GM18861 (cell line): ENCODE measurements around the gene PRAMEF18.
"Not testable (repeated sequence)": the region's sequence is repeated elsewhere in the genome, so short reads cannot be mapped to it uniquely, and the experiment has no call there.

Experiments
- ATAC-seq: cut with Tn5 transposase; IDR thresholded peaks from one replicate; pipeline ENCODE4 v1.9.1; 2021; ENCODE audit not compliant: unreplicated experiment

PRAMEF18 gene, protein sequence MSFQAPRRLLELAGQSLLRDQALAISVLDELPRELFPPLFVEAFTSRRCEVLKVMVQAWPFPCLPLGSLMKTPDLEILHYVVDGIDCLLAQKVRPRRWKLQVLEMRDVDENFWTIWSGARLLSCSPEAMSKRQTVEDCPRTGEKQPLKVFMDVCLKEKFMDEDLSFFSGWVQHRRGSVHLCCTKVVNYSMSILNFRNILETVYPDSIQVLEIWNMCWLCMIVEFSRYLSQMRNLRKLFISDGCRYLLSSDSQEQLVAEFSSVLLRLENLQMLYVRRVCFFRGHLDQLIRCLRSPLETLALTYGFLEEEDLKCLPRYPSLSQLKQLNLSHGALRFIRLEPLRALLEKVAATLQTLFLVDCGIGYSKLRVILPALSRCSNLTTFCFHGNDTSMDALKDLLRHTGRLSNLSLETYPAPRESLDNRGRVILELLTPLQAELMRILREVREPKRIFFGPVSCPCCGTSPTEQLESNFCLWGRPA

DNA sequence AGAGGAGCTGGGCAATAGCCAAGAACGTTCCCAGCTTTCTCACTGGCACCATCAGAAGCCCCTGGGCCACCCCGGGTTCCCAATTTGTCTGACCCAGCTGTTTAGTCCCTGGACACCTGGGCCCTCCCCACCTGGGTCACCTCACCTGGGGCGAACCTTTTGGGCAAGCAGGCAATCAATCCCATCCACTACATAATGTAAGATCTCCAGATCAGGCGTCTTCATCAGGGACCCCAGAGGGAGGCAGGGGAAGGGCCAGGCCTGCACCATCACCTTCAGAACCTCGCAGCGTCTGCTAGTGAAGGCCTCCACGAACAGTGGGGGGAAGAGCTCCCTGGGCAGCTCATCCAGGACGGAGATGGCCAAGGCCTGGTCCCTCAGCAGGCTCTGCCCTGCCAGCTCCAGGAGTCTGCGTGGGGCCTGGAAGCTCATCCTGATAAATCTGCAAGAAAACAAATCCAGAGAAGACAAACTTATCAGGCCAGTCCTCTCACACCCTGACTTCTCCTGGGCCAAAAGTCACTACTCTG lies at the start of gene PRAMEF18:
TSS of gene PRAMEF18 (minus strand) at position 480 of the 530 bp plus-strand sequence. CDS start at position 432, 48 bp downstream.
- not testable (repeated sequence) for ATAC-seq

DNA sequence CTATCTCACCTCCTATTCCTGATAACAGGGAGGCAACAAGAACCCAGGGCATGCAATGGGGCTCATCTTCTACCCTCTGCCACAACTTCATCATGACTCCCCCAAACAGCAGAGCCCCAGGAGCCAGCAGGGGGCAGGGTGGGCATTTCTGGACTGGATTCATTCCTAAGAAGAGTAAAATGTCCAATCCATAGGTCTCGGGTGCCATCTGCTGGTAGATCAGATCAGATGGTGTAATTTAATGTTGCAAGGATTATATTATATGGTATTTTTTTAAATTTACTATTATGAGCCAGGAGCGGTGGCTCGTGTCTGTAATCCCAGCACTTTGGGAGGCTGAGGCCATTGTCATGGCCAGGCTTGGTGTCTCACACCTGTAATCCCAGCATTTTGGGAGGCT lies 39.2 kb upstream of the PRAMEF18 start:
- not testable (repeated sequence) for ATAC-seq

DNA sequence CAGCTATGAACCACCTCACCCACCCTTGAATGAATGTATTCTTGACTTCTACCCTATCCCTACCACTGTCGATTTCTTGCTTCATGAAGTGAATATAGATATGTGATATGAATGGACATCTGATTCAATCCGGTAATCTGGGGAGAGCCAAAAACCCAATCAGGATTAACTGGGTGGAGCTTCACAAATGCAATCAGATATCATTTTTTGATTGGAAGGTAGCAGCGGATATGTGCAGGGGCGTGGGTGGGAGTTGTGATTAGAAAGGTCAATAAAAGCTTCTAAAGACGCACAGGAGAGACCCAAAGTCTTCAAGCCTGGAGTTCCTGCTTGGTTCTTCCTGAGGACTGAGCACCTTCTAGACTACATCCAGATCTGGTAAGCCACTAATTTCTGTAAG lies 27.9 kb upstream of the PRAMEF18 start, which contains the start of gene PRAMEF5:
TSS of gene PRAMEF5 (plus strand) at position 301 of the 400 bp plus-strand sequence. CDS start 5,071 bp downstream, outside the sequence.
- not testable (repeated sequence) for ATAC-seq

DNA sequence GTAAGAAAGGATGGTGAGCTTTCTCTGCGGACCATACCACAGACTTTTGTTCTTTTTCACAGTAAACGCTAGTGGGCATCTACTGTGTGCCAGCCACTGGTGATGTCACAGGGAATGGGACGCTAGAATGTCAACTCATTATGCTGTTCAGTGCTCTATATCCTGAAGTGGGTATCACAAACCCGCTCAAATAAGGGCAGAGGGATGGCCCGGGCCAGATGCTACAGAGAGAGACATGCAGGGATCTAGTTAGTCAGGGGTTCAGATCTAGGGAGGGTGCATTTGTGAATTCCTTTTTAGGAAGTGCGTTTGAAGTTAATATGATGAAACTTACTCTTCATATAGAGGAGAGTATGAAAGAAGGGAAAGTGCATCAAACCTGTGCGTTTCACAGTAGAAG lies 21.2 kb upstream of the PRAMEF18 start:
- not testable (repeated sequence) for ATAC-seq

DNA sequence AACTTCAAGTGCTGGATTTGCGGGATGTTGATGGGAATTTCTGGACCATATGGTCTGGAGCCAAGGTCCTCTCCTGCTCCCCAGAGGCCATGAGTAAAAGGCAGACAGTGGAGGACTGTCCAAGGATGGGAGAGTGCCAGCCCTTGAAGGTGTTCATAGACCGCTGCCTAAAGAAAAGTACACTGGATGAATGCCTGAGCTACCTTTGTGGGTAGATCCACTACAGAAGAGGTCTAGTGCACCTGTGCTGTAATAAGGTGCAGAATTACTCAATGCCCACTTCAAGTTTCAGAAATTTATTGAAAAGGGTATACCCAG lies 20.6 kb upstream of the PRAMEF18 start:
- not testable (repeated sequence) for ATAC-seq

DNA sequence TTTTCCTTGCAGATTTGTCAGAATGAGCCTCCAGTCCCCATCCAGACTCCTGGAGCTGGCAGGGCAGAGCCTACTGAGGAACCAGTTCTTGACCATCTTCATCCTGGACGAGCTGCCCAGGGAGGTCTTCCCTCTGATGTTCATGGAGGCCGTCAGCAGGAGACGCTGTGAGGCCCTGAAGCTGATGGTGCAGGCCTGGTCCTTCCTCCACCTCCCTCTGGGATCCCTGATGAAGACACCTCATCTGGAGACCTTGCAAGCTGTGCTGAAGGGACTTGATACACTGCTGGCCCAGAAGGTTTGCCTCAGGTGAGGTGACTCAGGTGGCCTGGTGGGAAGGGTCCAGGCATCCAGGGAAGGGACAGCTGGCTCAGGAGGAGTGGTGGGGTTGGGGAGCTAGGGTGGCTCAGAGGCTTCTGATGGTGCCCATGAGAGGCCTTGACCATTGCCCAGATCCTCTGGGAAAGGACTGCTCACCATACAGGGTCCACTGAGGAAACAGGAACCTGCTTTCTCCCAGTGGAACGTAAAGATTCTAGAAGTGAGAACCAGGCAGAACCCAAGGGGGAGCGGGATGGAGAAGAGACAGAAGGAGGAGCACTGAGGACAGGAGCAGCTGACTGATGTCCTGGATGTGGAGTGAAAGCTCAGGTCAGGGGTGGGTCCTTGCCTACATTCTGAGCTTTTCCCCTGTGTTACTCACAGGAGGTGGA lies 20.0 kb upstream of the PRAMEF18 start:
- ATAC-seq = not testable (repeated sequence)

DNA sequence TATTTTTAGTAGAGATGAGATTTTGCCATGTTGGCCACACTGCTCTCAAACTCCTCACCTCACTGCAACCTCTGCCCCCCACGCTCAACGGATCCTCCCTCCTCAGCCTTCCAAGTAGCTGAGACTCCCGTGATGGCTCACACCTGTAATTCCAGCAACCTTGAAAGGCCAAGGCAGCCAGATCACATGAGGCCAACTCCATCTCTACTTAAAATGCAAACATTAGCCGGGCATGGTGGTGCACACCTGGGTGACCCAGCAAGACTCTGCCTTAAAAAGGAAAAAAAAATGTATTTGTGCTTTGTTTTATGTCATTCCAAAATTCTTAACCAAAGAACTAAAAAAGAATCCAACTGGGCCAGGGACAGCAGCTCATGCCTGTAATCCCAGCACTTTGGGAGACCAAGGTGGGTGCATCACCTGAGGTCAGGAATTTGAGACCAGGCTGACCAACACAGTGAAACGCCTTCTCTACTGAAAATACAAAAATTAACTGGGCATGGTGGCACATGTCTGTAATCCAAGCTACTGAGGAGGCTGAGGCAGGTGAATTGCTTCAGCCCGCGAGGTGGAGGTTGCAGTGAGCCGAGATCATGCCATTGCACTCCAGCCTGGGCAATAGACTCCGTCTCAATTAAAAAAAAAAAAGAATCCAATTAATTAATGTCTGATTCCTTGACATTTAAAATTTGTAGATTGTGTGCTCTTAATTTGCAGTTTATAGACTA lies 17.7 kb upstream of the PRAMEF18 start:
- not testable (repeated sequence) for ATAC-seq

DNA sequence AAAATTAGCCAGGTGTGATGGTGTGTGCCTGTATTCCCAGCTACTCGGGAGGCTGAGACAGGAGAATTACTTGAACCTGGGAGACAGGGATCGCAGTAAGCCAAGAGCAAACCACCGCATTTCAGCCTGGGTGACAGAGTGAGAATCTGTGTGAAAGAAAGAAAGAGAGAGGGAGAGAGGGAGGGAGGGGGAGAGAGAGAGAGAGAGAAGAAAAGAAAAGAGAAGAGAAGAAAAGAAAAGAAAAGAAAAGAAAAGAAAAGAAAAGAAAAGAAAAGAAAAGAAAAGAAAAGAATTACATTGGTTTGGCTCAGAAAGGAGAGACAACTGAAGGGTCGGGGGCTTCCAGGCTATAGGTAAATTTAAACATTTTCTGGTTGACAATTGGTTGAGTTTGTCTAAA lies 13.7 kb upstream of the PRAMEF18 start:
- not testable (repeated sequence) for ATAC-seq

DNA sequence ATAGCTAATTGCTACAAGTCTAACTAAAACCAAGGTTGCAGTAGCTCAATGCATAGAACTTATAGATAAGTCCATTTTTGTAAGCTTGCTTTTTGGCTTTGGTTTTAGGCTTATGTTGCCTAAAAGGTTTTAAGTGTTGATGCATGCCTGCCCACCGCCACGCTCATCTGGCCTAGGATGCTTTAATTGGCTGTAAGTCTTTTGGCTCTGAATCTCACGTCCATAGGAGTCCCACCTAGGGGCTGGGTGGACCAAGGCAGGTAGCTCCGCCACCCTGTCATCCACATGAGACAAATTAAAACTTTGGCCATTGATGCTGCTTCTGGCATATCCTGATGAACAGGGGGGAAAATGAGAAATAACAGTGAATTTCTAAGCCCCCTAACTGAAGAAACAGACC lies 11.6 kb upstream of the PRAMEF18 start:
- ATAC-seq = not testable (repeated sequence)

DNA sequence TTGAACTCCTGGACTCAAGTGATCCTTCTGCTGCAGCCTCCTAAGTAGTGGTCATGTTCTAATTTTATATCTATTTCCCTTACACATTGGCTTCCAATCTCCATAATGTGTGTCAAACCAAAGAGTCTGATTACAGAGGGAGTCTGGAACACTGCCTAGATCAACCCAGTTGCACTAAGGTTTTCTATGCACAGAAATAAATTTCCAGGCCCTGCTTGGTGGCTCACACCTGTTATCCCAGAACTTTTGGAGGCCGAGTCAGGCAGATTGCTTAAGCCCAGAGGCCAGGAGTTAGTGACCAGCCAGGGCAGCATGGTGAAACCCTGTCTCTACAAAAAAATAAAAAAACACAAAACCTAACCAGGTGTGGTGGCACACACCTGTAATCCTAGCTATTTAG lies 8.1 kb upstream of the PRAMEF18 start:
- not testable (repeated sequence) for ATAC-seq

DNA sequence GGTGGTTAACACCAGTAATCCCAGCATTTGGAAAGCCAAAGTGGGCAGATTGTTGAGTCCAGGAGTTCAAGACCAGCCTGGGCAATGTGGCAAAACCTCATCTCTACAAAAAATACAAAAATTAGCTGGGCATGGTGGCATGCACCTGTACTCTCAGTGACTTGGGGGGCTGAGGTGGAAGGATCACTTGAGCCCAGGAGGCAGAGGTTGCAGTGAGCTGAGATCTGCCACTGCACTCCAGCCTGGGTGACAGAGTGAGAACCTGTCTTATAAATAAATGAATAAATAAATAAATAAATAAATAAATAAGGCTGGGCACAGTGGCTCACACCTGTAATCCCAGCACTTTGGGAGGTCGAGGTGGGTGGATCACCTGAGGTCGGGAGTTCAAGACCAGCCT lies 6.1 kb upstream of the PRAMEF18 start:
- ATAC-seq = not testable (repeated sequence)

DNA sequence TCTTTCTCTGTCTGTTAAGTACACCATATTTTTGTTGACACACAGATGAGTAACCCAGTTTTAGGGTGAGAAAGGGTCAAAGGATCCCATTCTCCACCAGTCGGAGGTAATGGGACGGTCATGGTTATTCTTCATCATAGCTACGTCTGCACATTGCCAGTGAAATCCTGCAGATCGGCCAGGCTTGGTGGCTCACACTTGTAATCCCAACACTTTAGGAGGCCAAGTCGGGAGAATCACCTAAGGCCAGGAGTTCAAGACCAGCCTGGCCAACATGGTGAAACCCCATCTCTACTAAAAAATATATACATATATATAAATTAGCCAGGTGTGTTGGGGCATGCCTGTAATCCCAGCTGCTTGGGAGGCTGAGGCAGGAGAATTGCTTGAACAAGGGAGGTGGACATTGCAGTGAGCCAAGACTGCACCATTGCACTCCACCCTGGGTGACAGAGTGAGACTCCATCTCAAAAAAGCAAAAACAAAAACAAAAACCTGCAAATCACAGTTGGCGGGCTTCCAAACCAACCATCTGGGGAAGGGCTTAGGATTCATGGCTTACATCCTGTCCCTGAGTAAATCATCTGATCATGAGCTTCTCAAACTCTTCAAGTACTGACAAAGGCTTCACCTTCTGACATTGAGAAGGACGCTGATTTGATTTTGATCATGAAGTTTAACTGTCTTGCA lies 5.3 kb upstream of the PRAMEF18 start:
- ATAC-seq = not testable (repeated sequence)

DNA sequence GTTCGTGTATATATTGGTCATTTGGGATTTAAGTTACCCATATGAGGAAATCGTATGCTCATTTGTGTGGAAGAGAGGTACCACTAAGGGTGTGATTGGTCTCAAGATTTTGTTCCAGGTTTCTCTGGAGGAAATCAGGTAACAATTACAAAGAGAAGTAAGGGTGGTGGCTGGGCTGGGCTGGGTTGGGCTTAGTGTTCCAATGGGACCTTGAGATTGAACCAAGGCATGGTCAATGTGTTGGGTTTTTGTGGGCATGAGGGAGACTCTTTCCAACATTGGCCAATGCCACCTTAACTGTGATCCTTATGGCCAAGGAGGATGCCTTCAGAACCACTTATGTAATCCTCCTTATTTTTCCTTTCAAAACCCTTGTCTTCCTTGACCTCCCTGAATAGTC lies 4.6 kb upstream of the PRAMEF18 start:
- ATAC-seq = not testable (repeated sequence)

DNA sequence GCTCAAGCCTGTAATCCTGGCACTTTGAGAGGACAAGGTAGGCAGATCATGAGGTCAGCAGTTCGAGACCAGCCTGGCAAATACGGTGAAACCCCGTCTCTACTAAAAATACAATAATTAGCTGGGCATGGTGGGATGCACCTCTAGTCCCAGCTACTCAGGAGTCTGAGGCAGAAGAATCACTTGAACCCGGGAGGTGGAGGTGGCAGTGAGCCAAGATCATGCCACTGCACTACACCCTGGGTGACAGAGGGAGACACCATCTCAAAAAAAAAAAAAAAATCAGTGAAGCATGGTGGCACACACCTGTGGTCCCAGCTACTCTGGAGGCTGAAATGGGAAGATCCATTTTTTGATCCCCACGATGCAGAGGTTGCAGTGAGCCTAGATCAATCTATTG lies 4.1 kb upstream of the PRAMEF18 start:
- ATAC-seq = not testable (repeated sequence)

DNA sequence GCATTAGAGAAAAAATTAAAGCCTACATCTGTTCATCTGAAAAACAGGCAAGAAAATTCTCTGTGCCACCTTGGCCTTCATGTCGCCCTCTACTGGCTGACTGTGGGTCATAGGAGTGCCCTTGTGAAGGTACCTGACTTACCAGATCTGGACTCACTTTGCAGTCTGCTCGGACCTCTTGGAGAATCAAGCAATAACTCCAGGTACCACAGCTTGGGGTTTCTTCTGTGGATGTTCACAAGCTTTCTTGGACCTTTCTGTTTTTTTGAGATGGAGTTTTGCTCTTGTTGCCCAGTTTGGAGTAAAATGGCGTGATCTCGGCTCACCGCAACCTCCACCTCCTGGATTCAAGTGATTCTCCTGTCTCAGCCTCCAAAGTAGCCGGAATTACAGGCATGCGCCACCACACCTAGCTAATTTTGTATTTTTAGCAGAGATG lies 2.4 kb upstream of the PRAMEF18 start:
- no peak for ATAC-seq

DNA sequence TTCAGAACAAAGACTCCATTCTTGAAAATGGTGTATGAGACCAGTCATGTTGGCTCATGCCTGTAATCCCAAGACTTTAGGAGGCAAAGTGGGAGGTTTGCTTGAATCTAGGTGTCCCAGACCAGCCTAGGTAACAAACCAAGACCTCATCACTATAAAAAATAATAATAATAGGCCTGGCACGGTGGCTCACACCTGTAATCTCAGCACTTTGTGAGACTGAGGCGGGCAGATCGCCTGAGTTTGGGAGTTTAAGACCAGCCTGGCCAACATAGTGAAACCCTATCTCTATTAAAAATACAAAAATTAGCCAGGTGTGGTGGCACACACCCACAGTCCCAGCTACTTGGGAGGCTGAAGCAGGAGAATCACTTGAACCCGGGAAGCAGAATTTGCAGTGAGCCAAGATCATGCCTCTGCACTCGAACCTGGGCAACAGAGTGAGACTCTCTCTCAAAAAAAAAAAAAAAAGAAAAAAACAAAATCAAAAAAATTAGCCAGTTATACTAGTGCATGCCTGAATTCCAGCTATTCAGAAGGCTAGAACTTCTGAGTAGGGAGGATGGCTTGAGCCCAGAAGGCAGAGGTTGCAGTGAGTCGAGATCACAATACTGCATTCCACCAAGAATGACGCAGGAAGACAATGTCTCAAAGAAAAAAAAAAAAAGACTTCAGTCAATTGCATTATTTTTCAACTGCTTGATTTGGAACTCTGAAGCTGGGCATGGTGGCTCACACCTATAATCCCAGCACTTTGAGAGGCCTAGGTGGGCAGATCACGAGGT lies 1.5 kb upstream of the PRAMEF18 start:
- not testable (repeated sequence) for ATAC-seq

DNA sequence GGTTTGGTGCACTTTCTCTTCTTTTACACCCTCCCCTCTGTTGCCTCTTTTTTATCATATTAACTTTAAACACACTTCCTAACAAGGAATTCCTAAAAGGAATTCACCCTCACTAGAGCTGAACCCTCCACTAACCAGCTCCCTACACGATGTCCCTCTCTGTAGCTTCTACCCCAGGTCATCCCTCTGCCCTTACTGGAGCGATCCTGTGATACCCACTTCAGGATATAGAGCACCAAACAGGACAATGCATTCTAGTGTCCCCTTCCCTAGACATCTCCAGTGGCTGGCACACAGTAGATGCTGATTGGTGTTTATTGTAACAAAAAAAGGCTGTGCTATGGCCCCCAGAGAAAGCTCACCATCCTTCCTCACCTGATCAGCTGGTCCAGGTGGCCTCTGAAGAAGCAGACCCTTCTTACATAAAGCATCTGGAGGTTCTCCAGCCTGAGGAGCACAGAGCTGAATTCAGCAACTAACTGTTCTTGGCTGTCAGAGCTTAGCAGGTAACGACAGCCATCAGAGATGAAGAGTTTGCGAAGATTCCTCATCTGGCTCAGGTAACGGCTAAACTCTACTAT lies 1.4 kb downstream of the PRAMEF18 start:
- ATAC-seq = no peak

DNA sequence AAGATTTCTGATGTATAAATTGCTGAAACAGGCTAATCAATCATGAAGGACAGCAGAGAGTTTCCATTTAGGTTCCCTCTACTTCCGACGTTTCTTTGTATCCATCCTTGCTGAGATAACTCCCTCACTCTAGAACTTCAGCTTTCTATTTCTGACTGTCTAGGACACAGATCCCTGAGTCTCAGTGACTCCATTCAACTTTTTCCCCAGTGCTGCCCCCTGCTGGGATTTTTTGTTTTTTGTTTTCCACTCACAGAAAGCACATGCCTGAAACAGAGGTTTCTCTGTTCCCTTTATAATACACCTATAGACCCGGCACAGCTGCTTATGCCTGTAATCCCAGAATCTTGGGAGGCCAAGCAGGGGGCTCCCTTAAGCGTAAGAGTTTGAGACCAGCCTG lies 3.2 kb downstream of the PRAMEF18 start:
- not testable (repeated sequence) for ATAC-seq

DNA sequence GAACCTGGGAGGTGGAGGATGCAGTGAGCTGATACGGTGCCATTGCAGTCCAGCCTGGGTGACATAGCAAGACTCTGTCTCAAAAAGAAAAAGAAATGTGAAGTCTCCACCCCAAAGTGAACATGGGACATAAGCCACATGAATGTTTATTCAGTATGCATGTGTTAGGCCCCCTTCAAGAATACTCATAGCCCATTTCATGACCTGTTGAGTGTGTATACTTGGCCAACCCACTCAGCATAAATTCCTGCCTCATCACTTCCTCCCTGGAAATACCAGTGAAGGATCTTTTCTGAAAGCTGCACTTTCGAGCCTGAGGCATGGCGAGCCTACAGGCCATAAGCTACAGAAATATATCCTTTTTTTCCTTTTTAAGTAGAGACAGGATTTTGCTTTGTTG lies 6.8 kb downstream of the PRAMEF18 start:
- not testable (repeated sequence) for ATAC-seq
